Measurements from ENCODE around the gene GNA12. TPM values are rescaled to one million over a fixed set of nuclear protein-coding genes. Genes with fewer than 3 reads are reported as not detected.

GNA12 gene
- total RNA-seq: 44.1 and 54.0 TPM in 2 replicates

GRCh38 chr7:2844153-2845033 is at the start of gene GNA12:
GNA12 (minus strand) TSS chr7:2844308; CDS start chr7:2844161, 147 bp downstream.

GRCh38 chr7:2687881-2688318 is 156.2 kb downstream of the GNA12 start, which contains the start of gene AMZ1:
AMZ1 (plus strand) TSS chr7:2688202; CDS start chr7:2700452, 12,250 bp downstream.

Other genes with a start within 250 kb of the GNA12 start
- 37.3 and 76.9 TPM in 2 replicates for gene TTYH3, start 212.3 kb downstream of the GNA12 start, total RNA-seq
- 0.50 and 1.2 TPM in 2 replicates for gene AMZ1, start 156.1 kb downstream of the GNA12 start, total RNA-seq
- gene CARD11, start 199.6 kb upstream of the GNA12 start, total RNA-seq: 0.13 TPM in 1 of 2 replicates, not detected in the other